GM19240 (cell line): Measurements from ENCODE around the gene CACNA1G.

ENCODE experiments used
- DNase-seq: peaks from one replicate; pipeline ENCODE4 v3.0.0; 2011; ENCODE audit warnings: low spot score; ENCODE audit not compliant: insufficient read length

CACNA1G gene

GRCh38 chr17:50645748-50646682, 85.5 kb downstream of the CACNA1G start:
- DNase-seq: no peak

- no peak for DNase-seq
Observed at GRCh38 chr17:50647187-50647586, 86.7 kb downstream of the CACNA1G start.

GRCh38 chr17:50649042-50649908, 88.8 kb downstream of the CACNA1G start:
- DNase-seq: no peak

- DNase-seq: no peak
Observed at GRCh38 chr17:50651661-50652060, 91.1 kb downstream of the CACNA1G start.

GRCh38 chr17:50653738-50654137, 93.2 kb downstream of the CACNA1G start:
- no peak for DNase-seq

- DNase-seq: no peak
Observed at GRCh38 chr17:50656509-50656908, 96.0 kb downstream of the CACNA1G start.

GRCh38 chr17:50657054-50657453, 96.5 kb downstream of the CACNA1G start:
- no peak for DNase-seq

- no peak for DNase-seq
Observed at GRCh38 chr17:50657627-50658026, 97.1 kb downstream of the CACNA1G start.

GRCh38 chr17:50658616-50659015, 98.1 kb downstream of the CACNA1G start:
- no peak for DNase-seq

GRCh38 chr17:50659179-50659578, 98.7 kb downstream of the CACNA1G start:
- no peak for DNase-seq

GRCh38 chr17:50660042-50660886, 99.7 kb downstream of the CACNA1G start:
- no peak for DNase-seq

- no peak for DNase-seq
Observed at GRCh38 chr17:50660887-50661345, 100.4 kb downstream of the CACNA1G start.

- DNase-seq: no peak
Observed at GRCh38 chr17:50661348-50661747, 100.8 kb downstream of the CACNA1G start.

GRCh38 chr17:50661795-50662391, 101.4 kb downstream of the CACNA1G start:
- no peak for DNase-seq

- no peak for DNase-seq
Observed at GRCh38 chr17:50662632-50663225, 102.2 kb downstream of the CACNA1G start.

GRCh38 chr17:50663812-50664374, 103.4 kb downstream of the CACNA1G start:
- no peak for DNase-seq

- DNase-seq: no peak
Observed at GRCh38 chr17:50664788-50665458, 104.4 kb downstream of the CACNA1G start.

GRCh38 chr17:50665838-50666237, 105.3 kb downstream of the CACNA1G start:
- no peak for DNase-seq

GRCh38 chr17:50666316-50666715, 105.8 kb downstream of the CACNA1G start:
- DNase-seq: no peak
